Activated T-helper 1 cell treated with anti-CD3 and anti-CD28 coated beads, Interleukin-12 subunit alpha, Interleukin-12 subunit beta, Interleukin-2, Interleukin-4 antibody, amounts not matched to agents 30 ng/mL and 10 ng/mL and 1 ng/mL, durations not matched to agents 14 hours and 24 hours and 36 hours (primary cell): ENCODE data around the gene B3GAT1. TPM values are rescaled to one million over a fixed set of nuclear protein-coding genes. Genes with fewer than 3 reads are reported as not detected.
A peak's percentile ranks its signal among the peaks of the same experiment; 100 is the strongest.

ENCODE experiments used
- DNase-seq: peaks from one replicate; pipeline ENCODE4 v3.0.0; 2021; ENCODE audit warnings: low spot score
- H3K27ac Mint-ChIP-seq: one replicate; pipeline ENCODE4 v1.8.0; 2021; ENCODE audit warnings: mild to moderate bottlenecking, mixed read lengths
- H3K27me3 Mint-ChIP-seq: one replicate; pipeline ENCODE4 v1.8.0; 2022; ENCODE audit warnings: mild to moderate bottlenecking, moderate library complexity, mixed read lengths; ENCODE audit not compliant: insufficient read depth
- H3K36me3 Mint-ChIP-seq: one replicate; pipeline ENCODE4 v1.8.0; 2021; ENCODE audit warnings: low read depth, mixed read lengths
- H3K4me1 Mint-ChIP-seq: one replicate; pipeline ENCODE4 v1.8.0; 2021; ENCODE audit warnings: low read depth, mixed read lengths
- H3K4me3 Mint-ChIP-seq: one replicate; pipeline ENCODE4 v1.8.0; 2021; ENCODE audit warnings: mild to moderate bottlenecking, moderate library complexity, mixed read lengths
- H3K9me3 Mint-ChIP-seq: one replicate; pipeline ENCODE4 v1.8.0; 2021; ENCODE audit warnings: mixed read lengths
- intact Hi-C: fragments of 100-400 bp; cut with micrococcal nuclease; formaldehyde crosslinking; loops from one replicate; pipeline ENCODE4 v1.15.1; 2024
- total RNA-seq: library from RNA; stranded (reverse); gene quantifications from 2 replicates; pipeline ENCODE4 v1.2.3, GENCODE V29; 2022

B3GAT1 gene
- total RNA-seq, 1 donor from 2014 or later = 0.13 TPM

GRCh38 chr11:134332189-134332631, 79.8 kb downstream of the B3GAT1 start:
- Mint-ChIP-seq H3K4me3 (peak overlapping the region; percentile 83), H3K4me1 (peaks cover 24% of the 10 kb centered on the region), H3K27ac (peak overlapping the region; percentile 59), H3K9me3 (no peaks in the 10 kb centered on the region), H3K36me3 (peaks cover 2% of the 10 kb centered on the region), H3K27me3 (peaks cover 38% of the 10 kb centered on the region)
- intact Hi-C loops = loop anchor here (1.0 to 10.0 kb wide), 3 partner anchors 17 to 375 kb away; partner anchors contain the start of gene IGSF9B
- DNase-seq = no peak

DNA sequence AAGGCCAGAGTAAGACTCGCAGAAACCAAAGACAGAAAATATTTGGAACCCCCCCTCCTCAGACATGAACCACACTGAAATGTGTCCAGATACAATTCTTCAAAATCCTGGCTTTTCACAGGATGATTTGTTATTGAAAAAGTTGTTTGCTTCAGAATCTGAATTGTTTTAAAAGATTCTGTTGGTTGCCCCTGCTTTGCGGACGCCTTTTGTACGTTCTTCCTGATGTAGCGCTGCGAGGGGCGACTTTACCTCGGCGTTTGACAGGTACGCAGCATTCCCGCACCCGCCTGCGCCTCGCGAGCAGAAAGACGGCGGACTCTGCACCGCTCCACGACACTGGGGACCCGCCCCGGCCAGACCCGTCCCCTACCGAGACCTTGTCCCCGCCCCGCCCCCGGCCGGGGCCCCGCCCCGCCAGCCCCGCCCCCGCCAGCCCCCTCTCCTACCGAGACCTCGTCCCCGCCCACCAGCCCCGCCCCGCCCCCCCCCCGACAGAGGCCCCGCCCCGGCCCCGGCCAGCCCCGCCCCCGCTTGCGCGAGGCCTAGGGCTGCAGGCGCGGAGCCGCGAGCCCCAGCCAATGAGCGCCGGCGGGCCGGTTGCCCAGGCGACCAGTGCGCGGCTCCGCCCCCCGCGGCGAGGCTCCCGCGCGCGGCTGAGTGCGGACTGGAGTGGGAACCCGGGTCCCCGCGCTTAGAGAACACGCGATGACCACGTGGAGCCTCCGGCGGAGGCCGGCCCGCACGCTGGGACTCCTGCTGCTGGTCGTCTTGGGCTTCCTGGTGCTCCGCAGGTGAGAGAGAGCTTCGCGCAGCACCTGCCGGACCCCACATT, 80.5 kb downstream of the B3GAT1 start, which contains the start of gene GLB1L2:
Gene GLB1L2, plus strand, starts transcription at position 635 of the 835 bp plus-strand sequence. Its CDS starts 74 bp downstream, at position 709.
- DNase-seq = peak; percentile 84
- peak within 1 kb of the TSS; percentile 85 for H3K4me3 Mint-ChIP-seq
- peak within 1 kb of the TSS; percentile 59 for H3K27ac Mint-ChIP-seq
- peaks cover 39% of the 10 kb centered on the region for H3K27me3 Mint-ChIP-seq
- no peaks in the 10 kb centered on the region for H3K9me3 Mint-ChIP-seq
- peaks cover 24% of the 10 kb centered on the region for H3K4me1 Mint-ChIP-seq
- intact Hi-C loops = loop anchor here (1.0 to 10.0 kb wide), 7 partner anchors 18 to 403 kb away; partner anchors contain the start of genes ACAD8, GLB1L3, IGSF9B and THYN1
- peaks cover 2% of the 10 kb centered on the region for H3K36me3 Mint-ChIP-seq

DNA sequence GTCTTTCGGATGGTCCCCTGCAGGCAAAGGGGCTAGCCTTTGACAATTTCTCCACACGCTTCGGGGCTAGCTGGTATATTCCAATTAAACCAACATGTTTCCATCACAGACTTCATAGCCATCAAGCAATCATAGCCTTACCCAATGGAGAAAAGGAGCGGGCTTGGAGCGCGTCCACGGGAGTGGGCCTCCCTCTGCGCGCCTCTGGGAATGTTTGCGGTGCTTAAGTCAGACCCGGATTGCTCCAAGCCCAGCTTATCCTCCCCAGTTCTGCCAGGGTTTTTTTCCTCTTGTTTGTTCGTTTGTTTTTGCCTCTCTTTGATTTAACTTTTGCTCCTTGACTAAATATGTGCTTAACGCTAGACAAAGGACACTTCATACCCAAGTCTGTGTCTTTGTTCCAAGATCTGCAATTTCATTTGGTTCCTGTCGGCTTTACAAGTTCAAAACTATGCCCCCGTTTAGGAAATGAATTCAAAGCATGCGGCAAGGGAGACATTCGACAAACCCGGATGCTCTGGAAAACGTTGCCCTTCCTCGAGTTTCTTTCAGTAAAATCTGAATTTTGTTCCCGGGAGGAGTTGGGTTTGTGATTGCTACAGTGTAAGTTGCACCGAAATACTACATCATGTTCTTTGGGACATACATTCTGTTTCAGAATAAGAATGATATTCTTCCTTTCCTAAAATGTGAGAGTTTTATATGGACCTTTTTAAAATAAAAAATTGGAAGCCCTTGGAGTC, 81.3 kb downstream of the B3GAT1 start:
- H3K4me1 Mint-ChIP-seq = peaks cover 24% of the 10 kb centered on the region
- peaks cover 2% of the 10 kb centered on the region for H3K36me3 Mint-ChIP-seq
- H3K27me3 Mint-ChIP-seq = peaks cover 41% of the 10 kb centered on the region
- intact Hi-C loops = loop anchor here (1.0 to 10.0 kb wide), 6 partner anchors 54 to 402 kb away; partner anchors contain the start of genes ACAD8, GLB1L3, IGSF9B and THYN1
- H3K9me3 Mint-ChIP-seq = no peaks in the 10 kb centered on the region
- no peak overlapping the region for H3K27ac Mint-ChIP-seq
- peak overlapping the region; percentile 85 for H3K4me3 Mint-ChIP-seq
- DNase-seq = no peak

Other genes starting within 250 kb of the B3GAT1 start
- gene NCAPD3, start 188.3 kb downstream of the B3GAT1 start, total RNA-seq = 103 and 107 TPM in 2 replicates
- 43.0 and 43.2 TPM in 2 replicates for gene VPS26B, start 187.6 kb downstream of the B3GAT1 start, total RNA-seq
- 55.0 and 58.8 TPM in 2 replicates for gene THYN1, start 158.9 kb downstream of the B3GAT1 start, total RNA-seq
- 25.6 and 26.2 TPM in 2 replicates for gene ACAD8, start 158.7 kb downstream of the B3GAT1 start, total RNA-seq
- gene GLB1L3, start 135.9 kb downstream of the B3GAT1 start, total RNA-seq = 14.6 and 16.1 TPM in 2 replicates
- gene GLB1L2, start 80.3 kb downstream of the B3GAT1 start, total RNA-seq = 8.9 and 11.5 TPM in 2 replicates